Peyer's patch (tissue), 4 donors: Measurements from ENCODE around the gene HUS1. TPM values are rescaled to one million over a fixed set of nuclear protein-coding genes. Genes with fewer than 3 reads are reported as not detected.

Experiments used
- DNase-seq, 3 donors: peaks; one replicate each; pipeline ENCODE4 v3.0.0-alpha.2; 2017 to 2019
- H3K27ac ChIP-seq, 4 donors: fragments of 200-600 bp; sonication (generic); one replicate each; pipeline ENCODE4 v1.5.1; 2016 to 2019
- H3K27me3 ChIP-seq, 2 donors: fragments of 200-600 bp; sonication (generic); one replicate each; pipeline ENCODE4 v1.5.1; 2019
- H3K36me3 ChIP-seq, 3 donors: fragments of 200-600 bp; sonication (generic); one replicate each; pipeline ENCODE4 v1.5.1; 2016 to 2019
- H3K4me1 ChIP-seq, 4 donors: fragments of 200-600 bp; sonication (generic); one replicate each; pipeline ENCODE4 v1.5.1; 2016 to 2019
- H3K4me3 ChIP-seq, 4 donors: fragments of 200-600 bp; sonication (generic); 1 replicate in 3 of 4; 2 replicates in 1 of 4; pipeline ENCODE4 v1.5.1; 2016 to 2019; ENCODE audit warnings: mild to moderate bottlenecking in 1 of 4
- H3K9me3 ChIP-seq, 4 donors: fragments of 200-600 bp; sonication (generic); one replicate each; pipeline ENCODE4 v1.5.1; 2016 to 2019; ENCODE audit warnings: mild to moderate bottlenecking in 1 of 4
- CTCF ChIP-seq, 6 experiments: fragments of 450-650 bp in 4 of 6; fragments of 200-600 bp in 2 of 6; sonication (generic) in 1 of 6; IDR thresholded peaks; one replicate each; pipeline ENCODE4 v1.5.1; 2017 to 2019; ENCODE audit warnings: antibody characterized with exemption in 6 of 6, mild to moderate bottlenecking in 3 of 6, moderate library complexity in 1 of 6
- POLR2A ChIP-seq, 2 donors: fragments of 450-650 bp; IDR thresholded peaks; one replicate each; pipeline ENCODE4 v1.5.1; 2017; ENCODE audit warnings: antibody characterized with exemption in 2 of 2, mild to moderate bottlenecking in 2 of 2, moderate library complexity in 2 of 2
- total RNA-seq, 4 donors: library from RNA; depleted of rRNA; stranded (reverse); fragments of >200 nt; gene quantifications; one replicate each; pipeline ENCODE4 v1.1.0, GENCODE V29; 2016

The HUS1 gene
- total RNA-seq, 4 donors from 2014 or later, result 33.6 to 63.4 (median 53.4) TPM

GRCh38 chr7:47962262-47962661 lies 17.2 kb downstream of the HUS1 start:
- H3K4me1 ChIP-seq, result no peaks in the 10 kb centered on the region
- H3K9me3 ChIP-seq, result no peaks in the 10 kb centered on the region
- H3K27me3 ChIP-seq, result no peaks in the 10 kb centered on the region
- H3K4me3 ChIP-seq, result no peak overlapping the region
- no peak overlapping the region for H3K27ac ChIP-seq
- DNase-seq, result no peak
- peaks cover 0 to 65% (median 6%) of the 10 kb centered on the region in 3 donors for H3K36me3 ChIP-seq
- no peak for TF ChIP-seq POLR2A (IDR thresholded peaks at IDR 0.05)
- TF ChIP-seq CTCF (IDR thresholded peaks at IDR 0.05), result no peak

GRCh38 chr7:47957156-47957555 lies 22.3 kb downstream of the HUS1 start:
- no peaks in the 10 kb centered on the region for H3K27me3 ChIP-seq
- H3K27ac ChIP-seq, result no peak overlapping the region
- no peaks in the 10 kb centered on the region for H3K9me3 ChIP-seq
- no peaks in the 10 kb centered on the region for H3K4me1 ChIP-seq
- DNase-seq, result no peak
- TF ChIP-seq POLR2A (IDR thresholded peaks at IDR 0.05) (no peak), CTCF (IDR thresholded peaks at IDR 0.05) (no peak)
- H3K36me3 ChIP-seq, result peaks cover 0 to 39% (median 0%) of the 10 kb centered on the region in 3 donors
- H3K4me3 ChIP-seq, result no peak overlapping the region

- DNase-seq, result no peak
- no peak for TF ChIP-seq CTCF (IDR thresholded peaks at IDR 0.05)
- TF ChIP-seq POLR2A (IDR thresholded peaks at IDR 0.05), result no peak
- Histone ChIP-seq H3K4me1 (no peaks in the 10 kb centered on the region), H3K27me3 (no peaks in the 10 kb centered on the region), H3K27ac (no peak overlapping the region), H3K9me3 (no peaks in the 10 kb centered on the region), H3K4me3 (no peak overlapping the region), H3K36me3 (peaks cover 0 to 29% (median 0%) of the 10 kb centered on the region in 3 donors)
Observed at GRCh38 chr7:47956220-47956619, 23.2 kb downstream of the HUS1 start.

GRCh38 chr7:47954231-47954911 lies 25.0 kb downstream of the HUS1 start:
- DNase-seq, result no peak
- H3K9me3 ChIP-seq, result no peaks in the 10 kb centered on the region
- TF ChIP-seq POLR2A (IDR thresholded peaks at IDR 0.05) (no peak), CTCF (IDR thresholded peaks at IDR 0.05) (no peak)
- H3K36me3 ChIP-seq, result peaks cover 0 to 24% (median 0%) of the 10 kb centered on the region in 3 donors
- no peaks in the 10 kb centered on the region for H3K4me1 ChIP-seq
- H3K27ac ChIP-seq, result no peak overlapping the region
- no peaks in the 10 kb centered on the region for H3K27me3 ChIP-seq
- no peak overlapping the region for H3K4me3 ChIP-seq

GRCh38 chr7:47953822-47954221 lies 25.6 kb downstream of the HUS1 start:
- no peak for TF ChIP-seq POLR2A (IDR thresholded peaks at IDR 0.05)
- TF ChIP-seq CTCF (IDR thresholded peaks at IDR 0.05), result no peak
- no peaks in the 10 kb centered on the region for H3K9me3 ChIP-seq
- peaks cover 0 to 24% (median 0%) of the 10 kb centered on the region in 3 donors for H3K36me3 ChIP-seq
- H3K27me3 ChIP-seq, result no peaks in the 10 kb centered on the region
- no peak overlapping the region for H3K27ac ChIP-seq
- H3K4me3 ChIP-seq, result no peak overlapping the region
- no peaks in the 10 kb centered on the region for H3K4me1 ChIP-seq
- DNase-seq, result no peak
